Germinal center (tissue), 1 donor: ENCODE data around the gene BSND.
"Not testable (repeated sequence)": the region's sequence is repeated elsewhere in the genome, so short reads cannot be mapped to it uniquely, and the experiment has no call there.

ENCODE experiments used
- DNase-seq: peaks from one replicate; pipeline ENCODE4 v3.0.0; 2012; ENCODE audit warnings: mixed read lengths, low spot score

Gene BSND

DNA sequence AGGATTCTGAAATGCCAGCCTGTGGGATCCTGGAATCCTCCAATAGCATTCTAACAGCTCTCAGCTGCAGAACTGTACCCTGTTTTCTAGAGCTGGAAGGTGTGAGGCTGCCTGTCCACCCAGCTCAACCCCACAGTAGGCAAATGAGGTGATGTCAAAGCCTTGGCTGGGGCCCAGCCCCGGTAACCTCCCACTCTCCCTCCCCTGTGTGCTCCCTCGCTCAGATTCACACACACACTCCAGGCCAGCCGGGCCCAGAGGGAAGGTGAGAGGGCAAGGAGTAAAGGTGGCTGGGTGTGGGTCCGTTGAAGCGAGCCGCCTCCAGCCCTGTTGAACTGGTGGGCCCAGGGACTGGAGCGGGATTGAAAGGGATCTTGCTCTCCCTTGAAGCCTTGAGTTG, at the start of gene BSND:
TSS of gene BSND (plus strand) at position 257 of the 400 bp plus-strand sequence. CDS start 254 bp downstream, outside the sequence.
- DNase-seq, result no peak

DNA sequence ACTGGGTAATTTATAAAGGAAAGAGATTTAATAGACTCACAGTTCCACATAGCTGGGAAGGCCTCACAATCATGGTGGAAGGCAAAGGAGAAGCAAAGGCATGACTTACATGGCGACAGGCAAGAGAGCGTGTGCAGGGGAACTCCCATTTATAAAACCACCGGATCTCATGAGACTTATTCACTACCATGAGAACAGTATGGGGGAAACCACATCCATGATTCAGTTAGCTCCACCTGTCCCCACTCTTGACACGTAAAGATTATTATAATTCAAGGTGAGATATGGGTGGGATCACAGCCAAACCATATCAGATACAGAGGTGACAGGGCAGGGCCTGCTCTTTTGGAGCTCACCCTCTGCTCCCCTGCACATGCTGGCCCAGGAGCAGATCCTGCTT, 49.7 kb upstream of the BSND start:
- DNase-seq, result no peak

DNA sequence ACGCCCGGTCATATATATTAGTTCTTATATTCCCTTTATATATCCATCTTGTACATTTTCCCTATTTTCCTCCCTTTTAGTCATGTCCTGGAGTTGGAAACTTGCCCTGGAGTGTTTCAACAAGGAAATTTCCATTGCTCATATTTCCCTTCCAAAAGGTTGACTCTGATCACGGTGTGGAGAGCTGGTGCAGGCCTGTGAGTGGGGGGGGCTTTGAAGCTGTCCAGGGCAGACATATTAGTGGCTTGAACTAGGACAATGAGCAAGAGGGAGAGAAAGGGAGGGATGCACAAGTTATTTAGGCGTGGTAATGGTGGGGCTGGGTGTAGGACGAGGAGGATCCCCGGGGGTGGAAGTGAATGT, 48.7 kb upstream of the BSND start:
- DNase-seq, result no peak

DNA sequence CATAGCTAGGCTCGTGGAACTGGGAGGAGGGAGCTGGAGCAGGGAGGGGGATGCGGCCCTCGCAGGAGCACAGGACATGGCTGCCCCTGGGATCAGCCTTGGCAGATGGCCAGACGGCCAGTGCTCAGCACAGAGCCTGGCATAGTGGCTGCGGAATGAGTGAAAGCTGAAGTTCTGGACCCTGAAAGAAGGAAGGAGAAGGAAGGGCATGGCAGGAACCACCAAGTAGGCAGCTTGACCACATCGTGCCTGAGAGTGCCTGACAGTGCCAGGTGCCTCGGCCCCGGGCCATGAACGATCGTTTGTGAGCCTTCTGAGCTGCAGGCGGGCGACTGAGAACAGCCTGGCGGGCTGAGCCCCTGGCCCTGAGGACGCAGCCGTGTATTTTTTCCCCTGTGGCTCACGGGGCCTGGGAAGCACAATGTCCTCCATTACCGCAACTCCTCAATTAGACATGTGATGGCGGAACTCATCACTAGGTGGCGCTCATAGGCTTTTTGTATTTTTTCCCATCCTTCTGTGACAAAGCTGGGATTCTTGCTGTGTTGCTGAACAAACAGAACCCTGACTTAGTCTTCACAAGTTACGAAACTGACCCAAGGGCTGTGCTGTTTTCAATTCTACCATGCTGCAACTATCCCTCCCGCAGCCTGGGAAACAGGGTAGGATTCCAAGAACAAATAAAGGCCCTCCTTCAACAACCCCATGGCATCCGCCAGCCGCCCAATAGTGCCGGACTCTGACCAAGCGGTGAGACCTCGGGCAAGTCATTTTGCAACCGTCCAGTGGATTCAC, 48.2 kb upstream of the BSND start:
- DNase-seq, result peak; percentile 49

- no peak for DNase-seq
Observed at GRCh38 chr1:54951810-54952226, 46.9 kb upstream of the BSND start.

DNA sequence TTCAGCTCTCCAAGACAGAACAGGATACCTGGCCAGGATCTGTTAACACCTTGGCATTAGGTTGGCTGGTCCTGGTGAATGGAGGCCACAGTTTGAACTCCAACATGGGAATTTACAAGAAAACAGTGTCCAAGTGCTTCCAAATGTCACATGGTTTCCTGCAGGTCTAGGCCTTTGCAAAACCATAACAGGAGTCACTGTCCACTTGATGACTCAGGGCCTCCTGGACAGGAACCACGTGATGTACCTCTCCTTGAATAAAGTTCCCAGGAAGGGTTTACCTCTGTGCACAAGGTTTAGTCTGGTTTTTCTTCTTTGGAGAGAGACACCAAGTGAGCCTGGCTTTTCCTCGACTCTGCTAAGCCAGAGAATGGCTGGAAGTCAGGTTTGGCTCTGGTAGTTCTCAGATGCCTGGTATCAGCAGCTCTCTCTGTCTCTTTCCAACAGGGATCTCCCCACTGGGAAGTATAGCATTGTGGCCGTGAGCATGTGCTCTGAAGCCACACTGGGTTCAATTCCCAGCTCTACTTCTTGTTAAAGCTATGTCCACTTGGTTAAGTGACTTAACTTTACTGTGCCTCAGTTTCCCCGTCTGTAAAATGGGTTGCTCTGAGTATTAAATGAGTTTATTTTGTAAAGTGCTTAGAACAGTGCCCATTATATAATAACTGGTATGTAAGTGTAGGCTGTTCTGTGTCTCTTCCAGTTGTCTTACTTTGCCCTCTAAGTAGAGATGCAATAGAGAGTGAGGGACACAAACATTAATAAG, 45.6 kb upstream of the BSND start:
- no peak for DNase-seq

- no peak for DNase-seq
Observed at GRCh38 chr1:54953846-54954245, 44.9 kb upstream of the BSND start.

DNA sequence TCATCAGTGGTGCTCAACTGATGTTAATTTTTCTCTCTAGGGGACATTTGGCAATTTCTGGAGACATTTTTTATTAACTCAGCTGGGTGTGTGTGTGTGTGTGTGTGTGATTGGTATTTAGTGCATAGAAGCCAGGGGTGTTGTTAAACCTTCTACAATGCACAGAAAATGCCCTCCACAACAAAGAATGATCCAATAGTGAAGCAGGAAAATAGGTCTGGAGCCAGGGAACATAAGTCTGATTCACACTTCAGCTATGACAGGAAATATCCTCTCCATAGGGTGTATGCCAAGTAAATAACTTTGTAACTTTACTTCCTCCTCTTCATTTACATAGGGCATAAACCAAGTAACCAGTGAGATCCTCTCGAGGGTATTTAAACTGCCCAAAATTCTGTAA, 43.4 kb upstream of the BSND start:
- no peak for DNase-seq

GRCh38 chr1:54956726-54957125, 42.0 kb upstream of the BSND start:
- no peak for DNase-seq

- no peak for DNase-seq
Observed at GRCh38 chr1:54959241-54959640, 39.5 kb upstream of the BSND start.

DNA sequence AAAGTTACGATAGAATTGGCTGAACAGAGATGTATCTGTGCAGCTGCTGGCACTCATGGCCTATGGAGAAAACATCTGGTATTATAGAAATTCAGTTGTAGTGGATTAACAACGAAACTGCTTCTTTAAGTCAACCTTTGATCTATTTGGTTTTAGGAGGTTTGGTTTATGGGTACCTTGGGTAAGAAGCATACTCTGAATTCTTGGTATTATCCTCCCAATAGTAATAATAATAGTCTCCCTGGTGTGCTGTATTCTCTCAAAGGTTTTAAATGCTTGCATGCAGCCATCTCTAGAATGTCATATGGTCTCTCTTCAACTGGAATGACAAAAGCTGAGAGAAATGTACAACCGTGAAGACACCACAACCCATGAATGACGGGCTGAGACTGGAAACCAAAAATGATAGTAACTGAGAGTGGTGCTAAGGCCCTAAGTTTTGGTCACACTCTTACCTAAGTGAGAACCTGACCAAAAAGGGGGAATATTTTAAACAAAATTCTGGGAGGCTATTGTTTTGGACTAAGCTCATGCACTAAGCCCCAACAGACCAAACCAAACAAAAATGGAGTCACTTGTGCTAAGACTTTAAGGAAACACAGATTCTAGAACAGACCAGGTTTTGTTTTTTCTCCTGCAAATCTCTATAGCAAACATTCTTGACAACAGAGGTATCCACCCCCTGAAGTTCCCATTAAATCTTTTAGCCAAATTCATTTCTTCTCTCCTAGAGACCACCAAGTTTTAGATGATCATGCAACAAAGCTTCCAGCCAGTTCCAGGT, 35.9 kb upstream of the BSND start:
- DNase-seq, result no peak

GRCh38 chr1:54963829-54964228, 34.9 kb upstream of the BSND start:
- DNase-seq, result not testable (repeated sequence)

DNA sequence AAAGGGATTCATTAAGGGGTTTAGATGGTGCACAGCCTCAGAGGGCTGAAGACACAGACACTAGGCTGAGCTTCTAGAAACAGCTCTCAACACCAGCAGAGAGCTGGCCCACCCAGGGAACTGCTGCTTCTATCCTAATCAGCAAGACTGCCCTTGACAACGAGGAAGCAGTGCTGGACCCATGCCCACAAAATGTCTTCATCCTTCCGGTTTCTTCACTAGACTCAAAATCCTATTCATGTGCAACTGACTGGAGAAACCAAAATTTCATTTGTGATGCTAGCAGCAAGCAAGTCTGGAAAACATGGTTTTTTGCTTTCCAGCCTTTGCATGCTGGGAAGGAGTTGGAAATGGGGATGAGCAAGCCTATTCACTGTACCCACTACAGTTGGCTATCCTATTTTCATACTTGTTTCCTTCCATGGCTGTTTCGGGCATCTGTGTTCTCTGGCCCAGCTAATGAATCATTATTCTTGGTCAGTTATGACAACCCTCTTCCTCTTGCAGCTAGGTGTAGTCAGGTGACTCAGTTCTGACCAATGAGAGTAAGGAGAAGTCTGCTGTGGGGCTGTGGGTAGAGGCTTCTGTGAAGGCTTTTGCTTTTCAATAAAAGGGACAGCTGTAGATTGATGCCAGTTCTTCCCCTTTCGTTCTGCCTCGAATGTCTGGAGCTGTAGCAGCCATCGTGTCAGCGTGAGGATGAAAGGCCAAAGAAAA, 33.0 kb upstream of the BSND start:
- DNase-seq, result peak; percentile 69

DNA sequence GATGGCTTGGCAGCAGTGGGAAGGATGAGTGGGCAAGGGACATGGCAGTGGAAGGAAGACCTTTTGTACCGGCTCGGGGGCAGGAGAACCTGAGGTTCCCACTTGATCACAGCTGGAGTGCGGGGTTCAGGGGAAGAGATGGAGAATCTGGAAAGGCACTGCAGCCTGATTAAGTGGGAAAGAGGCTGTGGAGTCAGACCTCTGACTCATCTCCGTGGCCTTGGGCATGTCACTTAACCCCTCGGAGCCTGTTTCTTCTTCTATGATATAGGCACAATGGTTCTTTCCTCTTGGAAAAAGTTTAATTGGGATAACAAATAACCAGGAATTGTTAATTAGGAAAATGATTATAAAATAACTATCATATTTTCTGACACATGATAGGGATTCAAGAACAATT, 31.4 kb upstream of the BSND start:
- DNase-seq, result no peak

DNA sequence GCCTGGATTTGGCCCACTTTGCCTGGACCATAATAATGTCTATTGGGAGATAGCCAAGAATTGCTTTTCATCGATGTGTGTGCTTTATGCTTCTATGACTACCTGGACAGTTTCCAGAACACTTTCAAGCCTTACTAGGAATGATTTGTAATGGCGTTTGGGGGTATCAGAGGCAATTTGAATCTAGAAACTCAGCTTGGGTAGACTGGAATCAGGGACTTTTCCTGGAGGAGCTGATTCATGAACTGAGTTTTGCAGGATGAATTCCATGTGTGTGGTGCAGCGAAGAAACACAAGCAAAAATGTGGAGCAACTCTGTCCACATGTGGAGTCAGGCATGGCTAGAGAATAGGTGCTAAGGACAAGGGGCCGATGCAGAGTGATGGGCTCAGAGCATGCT, 30.2 kb upstream of the BSND start:
- no peak for DNase-seq

DNA sequence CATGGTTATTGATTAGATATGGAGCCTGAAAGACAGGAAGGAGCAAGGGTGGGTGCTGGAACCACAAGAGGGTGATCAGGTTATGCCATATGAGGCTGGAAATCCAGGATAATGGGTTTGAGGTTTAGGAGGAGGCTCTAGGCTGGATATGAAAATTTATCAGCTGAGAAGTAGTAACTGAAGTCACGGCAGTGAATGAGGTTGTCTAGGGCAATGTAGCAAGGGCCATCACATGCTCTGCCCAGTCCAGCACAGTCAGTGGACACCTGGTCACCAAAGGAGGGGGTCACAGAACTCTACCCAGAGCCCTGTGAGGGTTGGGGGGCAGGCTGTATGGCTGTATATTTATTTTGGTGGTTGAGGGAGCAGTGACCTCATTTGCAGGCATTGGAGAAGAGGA, 28.9 kb upstream of the BSND start:
- no peak for DNase-seq

GRCh38 chr1:54970901-54971300, 27.8 kb upstream of the BSND start:
- no peak for DNase-seq

GRCh38 chr1:54971317-54971791, 27.4 kb upstream of the BSND start:
- no peak for DNase-seq

DNA sequence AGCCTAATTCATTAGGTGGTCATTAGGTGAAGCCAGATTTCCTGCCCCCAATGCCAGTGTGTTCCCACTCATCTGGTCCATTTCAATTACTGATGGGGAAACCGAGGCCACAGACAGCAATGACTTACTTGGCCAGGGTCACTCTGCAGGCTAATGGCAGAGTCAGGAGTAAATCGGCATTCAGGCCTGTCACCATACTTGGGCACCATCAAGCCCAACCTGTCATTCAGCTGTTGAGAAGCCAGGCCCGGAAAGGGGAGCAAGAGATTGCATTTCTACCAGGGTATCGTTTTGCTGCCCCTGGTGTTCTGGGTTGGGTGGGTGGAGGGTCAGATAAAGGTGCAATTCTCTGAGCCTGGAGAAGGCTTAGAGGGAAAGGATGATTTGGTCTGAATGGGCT, 26.3 kb upstream of the BSND start:
- DNase-seq, result no peak

DNA sequence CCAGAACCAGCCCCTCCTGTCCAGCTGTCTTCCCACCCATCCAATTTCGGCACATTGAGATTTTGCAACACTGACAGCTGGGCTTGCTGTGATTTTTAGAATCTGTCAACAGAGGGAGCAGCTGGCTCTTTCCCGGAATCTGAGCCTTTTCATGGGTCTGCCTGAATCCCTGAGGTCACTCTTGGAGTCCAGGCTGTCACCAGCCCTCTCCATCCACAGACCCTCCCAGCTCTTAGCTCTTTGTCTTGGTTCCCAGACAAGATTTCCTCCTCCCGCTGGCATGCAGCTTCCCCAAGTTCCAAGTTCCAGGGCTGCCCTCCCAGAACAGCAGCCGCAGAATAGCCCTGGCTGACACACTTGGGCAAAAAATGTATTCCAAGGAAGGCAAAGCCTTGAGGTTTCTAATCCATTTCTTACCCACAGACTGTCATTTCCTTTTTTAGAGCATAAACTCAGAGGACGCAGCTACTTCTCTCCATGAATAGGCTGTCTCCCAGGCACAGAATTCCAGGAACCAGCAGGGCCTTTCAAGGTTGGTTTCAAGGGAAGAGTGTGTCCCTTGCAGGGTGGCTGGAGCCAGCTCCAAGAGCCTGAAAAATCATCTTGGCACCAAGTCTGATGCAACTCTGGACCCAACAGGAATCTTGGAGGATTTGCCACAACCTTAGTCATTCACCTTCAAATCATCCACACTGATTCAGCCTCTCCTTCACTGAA, 25.4 kb upstream of the BSND start:
- DNase-seq, result no peak
